ENCODE results near the gene MAML3.

The MAML3 gene

DNA sequence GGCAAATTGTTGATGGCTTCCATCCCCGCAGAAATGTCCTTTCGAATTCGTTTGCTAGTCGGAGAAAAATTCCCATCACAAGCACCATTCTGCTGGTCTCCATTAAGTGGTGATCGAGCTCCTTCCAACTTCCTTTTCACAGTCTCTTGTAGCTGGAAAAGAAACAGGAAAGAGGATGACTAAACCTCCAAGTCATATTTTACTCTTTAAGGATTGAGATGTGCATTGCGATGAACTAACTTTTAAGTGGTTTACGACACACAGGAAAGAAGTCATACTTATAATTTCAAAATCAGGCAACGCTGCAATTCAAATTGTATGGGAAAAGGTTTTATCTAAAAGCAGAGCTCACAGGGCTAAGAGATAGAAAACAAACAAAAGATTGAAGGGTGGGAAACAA lies 263.2 kb downstream of the MAML3 start:
- no peak overlapping the region for H3K4me2 ChIP-seq (ENCODE audit: low read length)
- no peaks in the 10 kb centered on the region for H3K36me3 ChIP-seq (ENCODE audit: control insufficient read depth, insufficient read depth, low read length)
- H3K9ac ChIP-seq: no peak overlapping the region
- TF ChIP-seq, protein P1, sequence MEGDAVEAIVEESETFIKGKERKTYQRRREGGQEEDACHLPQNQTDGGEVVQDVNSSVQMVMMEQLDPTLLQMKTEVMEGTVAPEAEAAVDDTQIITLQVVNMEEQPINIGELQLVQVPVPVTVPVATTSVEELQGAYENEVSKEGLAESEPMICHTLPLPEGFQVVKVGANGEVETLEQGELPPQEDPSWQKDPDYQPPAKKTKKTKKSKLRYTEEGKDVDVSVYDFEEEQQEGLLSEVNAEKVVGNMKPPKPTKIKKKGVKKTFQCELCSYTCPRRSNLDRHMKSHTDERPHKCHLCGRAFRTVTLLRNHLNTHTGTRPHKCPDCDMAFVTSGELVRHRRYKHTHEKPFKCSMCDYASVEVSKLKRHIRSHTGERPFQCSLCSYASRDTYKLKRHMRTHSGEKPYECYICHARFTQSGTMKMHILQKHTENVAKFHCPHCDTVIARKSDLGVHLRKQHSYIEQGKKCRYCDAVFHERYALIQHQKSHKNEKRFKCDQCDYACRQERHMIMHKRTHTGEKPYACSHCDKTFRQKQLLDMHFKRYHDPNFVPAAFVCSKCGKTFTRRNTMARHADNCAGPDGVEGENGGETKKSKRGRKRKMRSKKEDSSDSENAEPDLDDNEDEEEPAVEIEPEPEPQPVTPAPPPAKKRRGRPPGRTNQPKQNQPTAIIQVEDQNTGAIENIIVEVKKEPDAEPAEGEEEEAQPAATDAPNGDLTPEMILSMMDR (IDR thresholded peaks at IDR 0.05): no peak
- no peak overlapping the region for H3K4me3 ChIP-seq (ENCODE audit: low read depth, low read length)
- no peak overlapping the region for H3K27ac ChIP-seq
- no peaks in the 10 kb centered on the region for H3K27me3 ChIP-seq (ENCODE audit: control insufficient read depth, insufficient read depth, low read length)
- no peaks in the 10 kb centered on the region for H3K9me3 ChIP-seq (ENCODE audit: control insufficient read depth, low read length)
- H2AFZ ChIP-seq: no peak overlapping the region
- no peaks in the 10 kb centered on the region for H3K79me2 ChIP-seq
- peaks cover 9% of the 10 kb centered on the region for H3K4me1 ChIP-seq

DNA sequence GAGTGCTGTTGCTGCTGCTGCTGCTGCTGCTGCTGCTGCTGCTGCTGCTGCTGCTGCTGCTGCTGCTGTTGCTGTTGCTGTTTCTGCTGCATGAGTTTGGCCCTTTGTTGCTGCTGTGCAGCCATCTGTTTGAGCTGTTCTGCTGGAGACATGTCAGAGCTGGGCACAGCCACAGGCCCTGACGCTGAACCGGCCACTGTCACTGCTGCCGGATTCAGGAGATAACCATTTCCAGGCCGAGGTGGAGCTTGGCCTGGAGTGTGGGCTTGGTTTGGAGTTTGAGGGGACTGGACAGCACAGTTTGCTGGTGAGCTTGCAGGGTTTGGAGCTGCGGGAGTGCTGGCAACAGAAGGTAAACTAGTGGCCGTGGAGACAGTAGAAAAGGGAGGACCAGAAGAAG lies 264.1 kb downstream of the MAML3 start:
- no peak overlapping the region for H2AFZ ChIP-seq
- no peaks in the 10 kb centered on the region for H3K79me2 ChIP-seq
- H3K9me3 ChIP-seq (ENCODE audit: control insufficient read depth, low read length): no peaks in the 10 kb centered on the region
- H3K4me1 ChIP-seq: peaks cover 9% of the 10 kb centered on the region
- no peak overlapping the region for H3K4me2 ChIP-seq (ENCODE audit: low read length)
- no peak overlapping the region for H3K27ac ChIP-seq
- no peak overlapping the region for H3K9ac ChIP-seq
- TF ChIP-seq, protein P1 (IDR thresholded peaks at IDR 0.05): no peak
- H3K27me3 ChIP-seq (ENCODE audit: control insufficient read depth, insufficient read depth, low read length): no peaks in the 10 kb centered on the region
- no peak overlapping the region for H3K4me3 ChIP-seq (ENCODE audit: low read depth, low read length)
- no peaks in the 10 kb centered on the region for H3K36me3 ChIP-seq (ENCODE audit: control insufficient read depth, insufficient read depth, low read length)

DNA sequence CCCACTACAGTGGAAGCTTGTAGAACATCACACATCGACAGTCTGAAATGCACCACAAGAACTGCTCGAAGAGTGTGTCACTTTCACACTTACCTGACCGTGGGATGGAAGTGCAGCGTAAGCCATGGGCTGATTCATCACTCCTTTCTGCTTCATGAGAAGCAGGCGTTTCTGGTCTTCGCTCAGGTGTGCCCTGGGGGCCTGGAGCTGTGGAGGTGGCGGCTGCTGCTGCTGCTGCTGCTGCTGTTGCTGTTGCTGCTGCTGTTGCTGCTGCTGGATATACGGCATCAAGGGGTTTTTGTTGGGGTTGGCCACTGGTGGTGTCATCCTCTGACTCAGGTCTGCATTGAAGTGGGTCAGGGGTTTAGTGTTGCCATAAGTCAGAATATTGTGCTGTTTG lies 264.7 kb downstream of the MAML3 start:
- TF ChIP-seq, protein P1 (IDR thresholded peaks at IDR 0.05): no peak
- H3K4me3 ChIP-seq (ENCODE audit: low read depth, low read length): no peak overlapping the region
- H3K27me3 ChIP-seq (ENCODE audit: control insufficient read depth, insufficient read depth, low read length): no peaks in the 10 kb centered on the region
- no peaks in the 10 kb centered on the region for H3K79me2 ChIP-seq
- H3K9me3 ChIP-seq (ENCODE audit: control insufficient read depth, low read length): no peaks in the 10 kb centered on the region
- H3K9ac ChIP-seq: no peak overlapping the region
- H2AFZ ChIP-seq: no peak overlapping the region
- H3K4me1 ChIP-seq: peaks cover 9% of the 10 kb centered on the region
- no peak overlapping the region for H3K4me2 ChIP-seq (ENCODE audit: low read length)
- H3K27ac ChIP-seq: no peak overlapping the region
- H3K36me3 ChIP-seq (ENCODE audit: control insufficient read depth, insufficient read depth, low read length): no peaks in the 10 kb centered on the region

DNA sequence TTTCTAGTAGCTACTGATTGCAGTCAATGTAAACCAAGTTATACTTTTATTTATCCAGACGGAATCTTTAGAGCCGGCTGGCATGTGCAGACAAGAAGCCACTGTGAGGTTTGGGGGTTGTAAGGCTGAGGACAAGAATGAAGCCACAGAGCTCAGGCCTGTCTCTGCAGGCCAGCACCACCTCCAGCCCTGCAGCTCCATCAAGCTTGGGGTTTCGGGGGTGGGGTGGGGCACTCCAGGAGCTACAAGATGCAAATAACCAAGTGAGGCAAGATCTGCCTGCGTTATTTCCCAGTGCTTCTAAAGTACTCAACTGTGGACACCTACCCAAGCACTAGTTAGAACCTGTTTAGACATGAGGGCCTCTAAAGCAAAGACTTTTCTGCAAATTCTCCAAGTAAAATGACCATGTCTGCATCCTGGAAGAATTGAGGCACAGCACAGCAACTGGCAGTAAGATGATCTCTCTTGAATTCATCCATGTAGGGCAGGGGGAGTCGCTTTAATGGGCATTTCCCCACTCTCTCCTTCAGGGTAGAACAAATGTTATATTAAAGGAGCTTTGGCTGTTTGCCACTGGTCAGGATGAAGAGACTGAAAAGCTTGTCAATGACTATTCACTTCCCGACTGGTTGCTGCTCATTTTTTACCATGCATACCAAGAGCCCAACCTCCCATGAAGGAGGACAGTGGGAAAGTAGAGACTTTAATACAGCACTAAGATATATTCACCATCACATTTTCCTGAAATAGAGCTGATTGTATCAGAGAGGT lies 265.8 kb downstream of the MAML3 start:
- Histone ChIP-seq H3K36me3 (ENCODE audit: control insufficient read depth, insufficient read depth, low read length) (no peaks in the 10 kb centered on the region), H3K9ac (no peak overlapping the region), H2AFZ (no peak overlapping the region), H3K4me3 (ENCODE audit: low read depth, low read length) (no peak overlapping the region), H3K27ac (peak overlapping the region; percentile 9), H3K4me2 (ENCODE audit: low read length) (no peak overlapping the region), H3K4me1 (peaks cover 9% of the 10 kb centered on the region), H3K9me3 (ENCODE audit: control insufficient read depth, low read length) (no peaks in the 10 kb centered on the region), H3K27me3 (ENCODE audit: control insufficient read depth, insufficient read depth, low read length) (no peaks in the 10 kb centered on the region), H3K79me2 (no peaks in the 10 kb centered on the region)
- TF ChIP-seq, protein P1 (IDR thresholded peaks at IDR 0.05): no peak

DNA sequence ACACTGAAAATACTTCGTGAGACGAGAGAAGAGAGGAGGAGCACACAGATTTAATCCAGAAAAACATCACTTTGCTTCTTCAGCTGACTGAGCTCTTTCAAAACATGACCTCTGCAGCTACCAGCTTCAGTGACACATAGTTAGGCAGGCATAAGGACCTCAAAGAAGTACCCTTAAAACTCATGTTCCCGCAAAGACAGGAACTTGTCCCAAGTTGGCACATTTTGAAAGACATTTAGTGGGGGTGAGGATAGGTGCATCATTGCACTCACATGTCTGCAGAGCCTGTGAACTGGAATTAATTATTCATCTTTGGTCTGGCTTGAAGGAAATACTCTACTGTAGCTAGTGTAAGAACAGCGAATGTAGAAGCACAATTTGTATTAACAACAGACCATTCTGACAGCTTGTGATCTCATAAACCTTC lies 266.6 kb downstream of the MAML3 start:
- no peaks in the 10 kb centered on the region for H3K79me2 ChIP-seq
- H3K4me3 ChIP-seq (ENCODE audit: low read depth, low read length): peak overlapping the region; percentile 48
- peak overlapping the region; percentile 43 for H3K4me2 ChIP-seq (ENCODE audit: low read length)
- H2AFZ ChIP-seq: peak overlapping the region; percentile 4
- TF ChIP-seq, protein P1 (IDR thresholded peaks at IDR 0.05): no peak
- no peaks in the 10 kb centered on the region for H3K27me3 ChIP-seq (ENCODE audit: control insufficient read depth, insufficient read depth, low read length)
- H3K27ac ChIP-seq: peak overlapping the region; percentile 9
- H3K4me1 ChIP-seq: peaks cover 9% of the 10 kb centered on the region
- no peaks in the 10 kb centered on the region for H3K36me3 ChIP-seq (ENCODE audit: control insufficient read depth, insufficient read depth, low read length)
- no peaks in the 10 kb centered on the region for H3K9me3 ChIP-seq (ENCODE audit: control insufficient read depth, low read length)
- H3K9ac ChIP-seq: no peak overlapping the region
